HG03045 (cell line): Measurements from ENCODE around the gene SLC15A1.

Source experiments
- ATAC-seq: cut with Tn5 transposase; IDR thresholded peaks from one replicate; pipeline ENCODE4 v1.9.1; 2021; ENCODE audit warnings: mild to moderate bottlenecking, moderate library complexity; ENCODE audit not compliant: unreplicated experiment

The SLC15A1 gene

GRCh38 chr13:98707281-98707999 lies 45.0 kb downstream of the SLC15A1 start:
- no peak for ATAC-seq

- ATAC-seq, result no peak
Observed at GRCh38 chr13:98706446-98707110, 45.9 kb downstream of the SLC15A1 start.

GRCh38 chr13:98697791-98698190 lies 54.7 kb downstream of the SLC15A1 start:
- no peak for ATAC-seq

GRCh38 chr13:98693756-98694155 lies 58.7 kb downstream of the SLC15A1 start:
- no peak for ATAC-seq

GRCh38 chr13:98691360-98691759 lies 61.1 kb downstream of the SLC15A1 start:
- no peak for ATAC-seq

GRCh38 chr13:98690348-98691022 lies 62.0 kb downstream of the SLC15A1 start:
- no peak for ATAC-seq

GRCh38 chr13:98689347-98689968 lies 63.0 kb downstream of the SLC15A1 start:
- ATAC-seq, result no peak

- no peak for ATAC-seq
Observed at GRCh38 chr13:98688373-98688772, 64.1 kb downstream of the SLC15A1 start.

- ATAC-seq, result no peak
Observed at GRCh38 chr13:98687319-98687718, 65.2 kb downstream of the SLC15A1 start.

GRCh38 chr13:98686270-98686669 lies 66.2 kb downstream of the SLC15A1 start:
- no peak for ATAC-seq

GRCh38 chr13:98685146-98685545 lies 67.3 kb downstream of the SLC15A1 start:
- no peak for ATAC-seq

- no peak for ATAC-seq
Observed at GRCh38 chr13:98681049-98681448, 71.4 kb downstream of the SLC15A1 start.

GRCh38 chr13:98678741-98679140 lies 73.7 kb downstream of the SLC15A1 start:
- ATAC-seq, result no peak

- no peak for ATAC-seq
Observed at GRCh38 chr13:98677398-98677797, 75.1 kb downstream of the SLC15A1 start.

- no peak for ATAC-seq
Observed at GRCh38 chr13:98676239-98676638, 76.2 kb downstream of the SLC15A1 start.

GRCh38 chr13:98675837-98676236 lies 76.6 kb downstream of the SLC15A1 start:
- ATAC-seq, result no peak

GRCh38 chr13:98675066-98675465 lies 77.4 kb downstream of the SLC15A1 start:
- ATAC-seq, result no peak

GRCh38 chr13:98672947-98673613 lies 79.4 kb downstream of the SLC15A1 start:
- ATAC-seq, result peak; percentile 60

GRCh38 chr13:98668155-98668554 lies 84.3 kb downstream of the SLC15A1 start:
- ATAC-seq, result no peak

GRCh38 chr13:98665638-98665995 lies 86.9 kb downstream of the SLC15A1 start:
- ATAC-seq, result no peak
